Fibroblast of lung (primary cell): ENCODE results near the gene JAKMIP1. TPM values are rescaled to one million over a fixed set of nuclear protein-coding genes. Genes with fewer than 3 reads are reported as not detected.
"Not testable (repeated sequence)": the region's sequence is repeated elsewhere in the genome, so short reads cannot be mapped to it uniquely, and the experiment has no call there.

Source experiments
- DNase-seq, 2 donors: peaks; one replicate each; pipeline versions ENCODE4 v3.0.0 to v3.0.0-alpha.2; 2010; ENCODE audit warnings: low read depth in 2 of 2
- H2AFZ ChIP-seq: 2 replicates; pipeline ENCODE4 v1.5.1; 2012; ENCODE audit warnings: low read length, control low read depth, inconsistent platforms
- H3K27ac ChIP-seq: 2 replicates; pipeline ENCODE4 v1.5.1; 2011; ENCODE audit warnings: low read length, control low read depth; ENCODE audit not compliant: insufficient read depth
- H3K27me3 ChIP-seq: 2 replicates; pipeline ENCODE4 v1.5.1; 2011; ENCODE audit warnings: mild to moderate bottlenecking, low read length; ENCODE audit not compliant: control insufficient read depth, insufficient read depth
- H3K36me3 ChIP-seq: 2 replicates; pipeline ENCODE4 v1.5.1; 2011; ENCODE audit warnings: low read length; ENCODE audit not compliant: control insufficient read depth, insufficient read depth
- H3K4me1 ChIP-seq: 2 replicates; pipeline ENCODE4 v1.5.1; 2011; ENCODE audit warnings: low read length; ENCODE audit not compliant: control insufficient read depth, insufficient read depth; ENCODE audit errors: extremely low read depth
- H3K4me2 ChIP-seq: 2 replicates; pipeline ENCODE4 v1.5.1; 2011; ENCODE audit warnings: low read length, control low read depth; ENCODE audit not compliant: insufficient read depth; ENCODE audit errors: extremely low read depth
- H3K4me3 ChIP-seq, 4 experiments: fragments of 200-600 bp in 1 of 4; sonication (generic) in 1 of 4; replicated peaks in 1 of 4; 2 replicates each; pipeline ENCODE4 v1.5.1; 2011 to 2016; ENCODE audit warnings: low read length in 4 of 4, low read depth in 3 of 4, mild to moderate bottlenecking in 3 of 4, control low read depth in 2 of 4, inconsistent platforms in 1 of 4, mixed read lengths in 1 of 4; ENCODE audit not compliant: insufficient read depth in 1 of 4; ENCODE audit errors: control extremely low read depth in 1 of 4
- H3K79me2 ChIP-seq: 2 replicates; pipeline ENCODE4 v1.5.1; 2012; ENCODE audit warnings: mild to moderate bottlenecking, low read length, inconsistent platforms; ENCODE audit not compliant: control insufficient read depth, insufficient read depth
- H3K9ac ChIP-seq: 2 replicates; pipeline ENCODE4 v1.5.1; 2011; ENCODE audit warnings: mild to moderate bottlenecking, low read length, control low read depth; ENCODE audit not compliant: insufficient read depth
- H3K9me3 ChIP-seq: 2 replicates; pipeline ENCODE4 v1.5.1; 2012; ENCODE audit warnings: low read depth, low read length; ENCODE audit not compliant: control insufficient read depth, insufficient read depth
- H4K20me1 ChIP-seq: 2 replicates; pipeline ENCODE4 v1.5.1; 2011; ENCODE audit warnings: low read length; ENCODE audit not compliant: control insufficient read depth, insufficient read depth; ENCODE audit errors: extremely low read depth
- EZH2 ChIP-seq: IDR thresholded peaks from 2 replicates; pipeline ENCODE4 v1.5.1; 2012; ENCODE audit warnings: low read length, control low read depth, mild to moderate bottlenecking; ENCODE audit errors: missing control alignments
- polyA plus RNA-seq, 2 donors: library from polyadenylated mRNA; depleted of rRNA in 1 of 2; stranded (reverse) in 1 of 2; unstranded in 1 of 2; fragments of >200 nt; gene quantifications; 2 replicates each; pipeline ENCODE4 v1.2.1, GENCODE V29; 2011 to 2012; ENCODE audit warnings: missing spikeins in 1 of 2
- total RNA-seq: library from RNA; depleted of rRNA; stranded (reverse); fragments of >200 nt; gene quantifications from 2 replicates; pipeline ENCODE4 v1.2.1, GENCODE V29; 2014
- TF ChIP-seq, protein P1 (sequence below), 2 donors: IDR thresholded peaks in 1 of 2; conservative IDR thresholded peaks in 1 of 2; 1 replicate in 1 of 2; 2 replicates in 1 of 2; pipeline ENCODE4 v1.5.1; 2011 to 2012; ENCODE audit warnings: low read length in 2 of 2, control low read depth in 1 of 2, inconsistent platforms in 1 of 2, low read depth in 1 of 2, mild to moderate bottlenecking in 1 of 2

The JAKMIP1 gene
- total and polyA plus RNA-seq, 2 donors (not counting 1 experiment from before 2014, with no cell fraction given) = not detected

DNA sequence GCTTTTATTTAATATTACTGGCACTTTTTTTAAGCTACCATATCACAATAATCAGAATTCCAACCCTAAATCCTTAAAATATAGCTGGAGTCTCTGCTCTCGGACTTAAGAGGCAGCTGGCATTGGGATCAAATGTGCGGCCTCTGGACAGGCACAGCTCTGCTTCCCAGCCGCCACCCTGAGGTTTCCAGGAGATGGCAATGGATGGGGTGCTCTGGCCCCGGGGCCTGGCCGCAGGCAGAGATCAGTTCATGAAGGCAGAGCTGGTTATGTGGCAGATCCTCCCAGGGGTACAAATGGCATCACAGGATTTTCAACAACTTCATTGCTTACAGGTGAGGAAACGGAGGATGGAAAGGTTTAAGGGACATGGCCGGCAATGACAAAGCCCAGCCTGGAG is 57.8 kb downstream of the JAKMIP1 start:
- H3K9ac ChIP-seq = no peak overlapping the region
- H3K4me1 ChIP-seq = no peaks in the 10 kb centered on the region
- no peaks in the 10 kb centered on the region for H3K9me3 ChIP-seq
- no peak for DNase-seq
- H4K20me1 ChIP-seq = no peaks in the 10 kb centered on the region
- no peaks in the 10 kb centered on the region for H3K27me3 ChIP-seq
- H3K4me3 ChIP-seq = no peak overlapping the region
- H3K27ac ChIP-seq = no peak overlapping the region
- no peaks in the 10 kb centered on the region for H3K79me2 ChIP-seq
- no peak for TF ChIP-seq EZH2
- TF ChIP-seq, protein P1, sequence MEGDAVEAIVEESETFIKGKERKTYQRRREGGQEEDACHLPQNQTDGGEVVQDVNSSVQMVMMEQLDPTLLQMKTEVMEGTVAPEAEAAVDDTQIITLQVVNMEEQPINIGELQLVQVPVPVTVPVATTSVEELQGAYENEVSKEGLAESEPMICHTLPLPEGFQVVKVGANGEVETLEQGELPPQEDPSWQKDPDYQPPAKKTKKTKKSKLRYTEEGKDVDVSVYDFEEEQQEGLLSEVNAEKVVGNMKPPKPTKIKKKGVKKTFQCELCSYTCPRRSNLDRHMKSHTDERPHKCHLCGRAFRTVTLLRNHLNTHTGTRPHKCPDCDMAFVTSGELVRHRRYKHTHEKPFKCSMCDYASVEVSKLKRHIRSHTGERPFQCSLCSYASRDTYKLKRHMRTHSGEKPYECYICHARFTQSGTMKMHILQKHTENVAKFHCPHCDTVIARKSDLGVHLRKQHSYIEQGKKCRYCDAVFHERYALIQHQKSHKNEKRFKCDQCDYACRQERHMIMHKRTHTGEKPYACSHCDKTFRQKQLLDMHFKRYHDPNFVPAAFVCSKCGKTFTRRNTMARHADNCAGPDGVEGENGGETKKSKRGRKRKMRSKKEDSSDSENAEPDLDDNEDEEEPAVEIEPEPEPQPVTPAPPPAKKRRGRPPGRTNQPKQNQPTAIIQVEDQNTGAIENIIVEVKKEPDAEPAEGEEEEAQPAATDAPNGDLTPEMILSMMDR (conservative IDR thresholded peaks at IDR 0.05 in 1 of 2, IDR thresholded peaks at IDR 0.05 in 1 of 2; ENCODE audit: low read depth in 1 of 2, low read length in 2 of 2) = no peak
- no peaks in the 10 kb centered on the region for H3K36me3 ChIP-seq
- H2AFZ ChIP-seq = no peak overlapping the region
- H3K4me2 ChIP-seq = no peak overlapping the region

DNA sequence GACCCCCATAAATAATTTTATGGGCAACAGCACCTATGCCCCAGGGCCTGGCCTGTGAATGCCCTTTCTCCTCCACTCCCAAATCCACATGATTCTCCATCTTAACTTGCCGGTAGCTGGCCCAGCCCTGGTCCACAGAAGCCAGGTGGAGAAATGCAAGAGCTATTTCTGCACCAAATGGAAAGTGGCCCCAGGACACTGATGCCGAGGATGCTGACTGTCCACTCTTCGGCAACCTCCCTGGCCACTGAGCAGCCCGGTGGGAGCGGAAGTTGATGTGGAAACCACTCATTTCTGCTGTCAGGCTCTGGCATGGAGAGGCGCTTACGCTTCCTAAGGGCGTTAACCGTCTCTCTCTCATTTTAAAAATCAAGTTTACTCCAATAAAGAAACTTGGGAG is 58.8 kb downstream of the JAKMIP1 start:
- Histone ChIP-seq H3K79me2 (no peaks in the 10 kb centered on the region), H3K27ac (no peak overlapping the region), H3K9me3 (no peaks in the 10 kb centered on the region), H3K9ac (no peak overlapping the region), H3K4me2 (no peak overlapping the region), H4K20me1 (no peaks in the 10 kb centered on the region), H3K4me1 (no peaks in the 10 kb centered on the region), H3K27me3 (no peaks in the 10 kb centered on the region), H3K4me3 (no peak overlapping the region), H2AFZ (no peak overlapping the region), H3K36me3 (no peaks in the 10 kb centered on the region)
- no peak for DNase-seq
- TF ChIP-seq, protein P1 (conservative IDR thresholded peaks at IDR 0.05 in 1 of 2, IDR thresholded peaks at IDR 0.05 in 1 of 2; ENCODE audit: low read depth in 1 of 2, low read length in 2 of 2) = no peak
- TF ChIP-seq EZH2 = no peak

DNA sequence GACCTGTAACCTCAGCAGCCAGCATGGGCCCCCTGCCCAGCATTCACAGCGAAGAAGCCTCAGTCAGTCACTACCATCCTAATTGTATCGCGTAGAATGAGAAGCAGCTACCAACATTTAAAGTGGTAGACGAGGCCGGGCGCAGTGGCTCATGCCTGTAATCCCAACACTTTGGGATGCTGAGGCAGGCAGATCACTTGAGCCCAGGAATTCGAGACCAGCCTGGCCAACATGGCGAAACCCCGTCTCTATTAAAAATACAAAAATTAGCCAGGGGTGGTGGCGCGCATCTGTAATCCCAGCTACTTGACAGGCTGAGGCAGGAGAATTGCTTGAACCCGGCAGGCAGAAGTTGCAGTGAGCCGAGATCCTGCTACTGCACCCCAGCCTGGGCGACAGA is 59.3 kb downstream of the JAKMIP1 start:
- H3K27me3 ChIP-seq, H3K79me2 ChIP-seq, H3K4me1 ChIP-seq, DNase-seq, H3K9ac ChIP-seq, H3K9me3 ChIP-seq, H3K36me3 ChIP-seq, H3K4me2 ChIP-seq, H3K4me3 ChIP-seq, H2AFZ ChIP-seq, H3K27ac ChIP-seq, H4K20me1 ChIP-seq: not testable (repeated sequence)
